CD14-positive monocyte (primary cell): Measurements from ENCODE around the gene CTDSPL2. TPM values are rescaled to one million over a fixed set of nuclear protein-coding genes. Genes with fewer than 3 reads are reported as not detected.
A peak's percentile ranks its signal among the peaks of the same experiment; 100 is the strongest.

ENCODE experiments used
- DNase-seq, 3 donors: peaks; one replicate each; pipeline ENCODE4 v3.0.0-alpha.2; 2011 to 2022
- H2AFZ ChIP-seq: 2 replicates; pipeline ENCODE4 v1.6.0; 2012; ENCODE audit warnings: mild to moderate bottlenecking, low read depth, low read length, inconsistent platforms; ENCODE audit not compliant: insufficient read depth, poor library complexity, severe bottlenecking
- H3K27ac ChIP-seq, 2 donors: 1 replicate in 1 of 2; 2 replicates in 1 of 2; pipeline ENCODE4 v1.5.1; 2012 to 2013; ENCODE audit warnings: low read length in 2 of 2, control low read depth in 1 of 2, inconsistent platforms in 1 of 2, low read depth in 1 of 2, mild to moderate bottlenecking in 1 of 2
- H3K27me3 ChIP-seq, 2 donors: one replicate each; pipeline versions ENCODE4 v1.6.0 to v1.6.1; 2011 to 2013; ENCODE audit warnings: low read length in 2 of 2; ENCODE audit not compliant: control insufficient read depth in 2 of 2, insufficient read depth in 2 of 2
- H3K36me3 ChIP-seq, 2 donors: replicated peaks in 1 of 2; 1 replicate in 1 of 2; 2 replicates in 1 of 2; pipeline versions ENCODE4 v1.5.1 to v1.6.1; 2012 to 2013; ENCODE audit warnings: low read length in 2 of 2, control low read depth in 1 of 2, inconsistent platforms in 1 of 2, mild to moderate bottlenecking in 1 of 2; ENCODE audit not compliant: insufficient read depth in 2 of 2, control insufficient read depth in 1 of 2
- H3K4me1 ChIP-seq, 2 donors: 1 replicate in 1 of 2; 2 replicates in 1 of 2; pipeline versions ENCODE4 v1.5.1 to v1.6.1; 2012 to 2013; ENCODE audit warnings: low read length in 2 of 2, control low read depth in 1 of 2, inconsistent platforms in 1 of 2, mild to moderate bottlenecking in 1 of 2, moderate library complexity in 1 of 2; ENCODE audit not compliant: insufficient read depth in 2 of 2, control insufficient read depth in 1 of 2
- H3K4me2 ChIP-seq: replicated peaks from 2 replicates; pipeline ENCODE3; 2012; ENCODE audit warnings: low read length, moderate library complexity, mild to moderate bottlenecking; ENCODE audit not compliant: poor library complexity, severe bottlenecking; ENCODE audit errors: extremely low read depth
- H3K4me3 ChIP-seq, 3 experiments: fragments of 200-600 bp in 1 of 3; sonication (generic) in 1 of 3; replicated peaks in 1 of 3; 1 replicate in 2 of 3; 2 replicates in 1 of 3; pipeline ENCODE4 v1.5.1; 2011 to 2013; ENCODE audit warnings: low read length in 3 of 3, mild to moderate bottlenecking in 3 of 3, control low read depth in 2 of 3, low read depth in 2 of 3, inconsistent platforms in 1 of 3, moderate library complexity in 1 of 3
- H3K79me2 ChIP-seq: 2 replicates; pipeline ENCODE4 v1.6.0; 2012; ENCODE audit warnings: mild to moderate bottlenecking, control low read depth, inconsistent platforms, low read length, moderate library complexity; ENCODE audit not compliant: insufficient read depth
- H3K9ac ChIP-seq: 2 replicates; pipeline ENCODE4 v1.6.0; 2017; ENCODE audit warnings: low read length, mild to moderate bottlenecking; ENCODE audit not compliant: insufficient read depth, poor library complexity, severe bottlenecking
- H3K9me3 ChIP-seq, 2 donors: replicated peaks in 1 of 2; 1 replicate in 1 of 2; 2 replicates in 1 of 2; pipeline versions ENCODE4 v1.5.1 to v1.6.1; 2012 to 2013; ENCODE audit warnings: low read length in 2 of 2, control low read depth in 1 of 2; ENCODE audit not compliant: control insufficient read depth in 1 of 2, insufficient read depth in 1 of 2
- H4K20me1 ChIP-seq: 2 replicates; pipeline ENCODE4 v1.6.0; 2012; ENCODE audit warnings: mild to moderate bottlenecking, low read length, control low read depth, moderate library complexity; ENCODE audit not compliant: insufficient read depth
- H3K27ac Mint-ChIP-seq, 7 donors: one replicate each; pipeline ENCODE4 v1.8.0; 2020; ENCODE audit warnings: mild to moderate bottlenecking in 7 of 7, mixed read lengths in 7 of 7, moderate library complexity in 6 of 7, inconsistent platforms in 2 of 7
- H3K27me3 Mint-ChIP-seq, 3 donors: one replicate each; pipeline ENCODE4 v1.8.0; 2021 to 2022; ENCODE audit warnings: low read depth in 3 of 3, mild to moderate bottlenecking in 3 of 3, mixed read lengths in 3 of 3, moderate library complexity in 3 of 3, inconsistent platforms in 1 of 3
- H3K36me3 Mint-ChIP-seq, 2 donors: one replicate each; pipeline ENCODE4 v1.8.0; 2020; ENCODE audit warnings: mixed read lengths in 2 of 2, inconsistent platforms in 1 of 2, mild to moderate bottlenecking in 1 of 2
- H3K4me1 Mint-ChIP-seq: one replicate; pipeline ENCODE4 v1.8.0; 2020; ENCODE audit warnings: mild to moderate bottlenecking, mixed read lengths
- H3K4me3 Mint-ChIP-seq, 2 donors: one replicate each; pipeline ENCODE4 v1.8.0; 2020; ENCODE audit warnings: mild to moderate bottlenecking in 2 of 2, mixed read lengths in 2 of 2, moderate library complexity in 1 of 2
- H3K9me3 Mint-ChIP-seq, 7 donors: one replicate each; pipeline ENCODE4 v1.8.0; 2020 to 2022; ENCODE audit warnings: mixed read lengths in 7 of 7, mild to moderate bottlenecking in 6 of 7, moderate library complexity in 6 of 7, inconsistent platforms in 2 of 7
- CTCF ChIP-seq: fragments of 200-600 bp; IDR thresholded peaks from one replicate; pipeline ENCODE4 v1.8.0; 2022; ENCODE audit warnings: antibody characterized with exemption, mild to moderate bottlenecking
- WGBS: methylation state at CpG from one replicate; pipeline ENCODE4 v1.1.5; 2013; ENCODE audit warnings: missing lambda C conversion rate; ENCODE audit not compliant: insufficient coverage; 5-methylcytosine and 5-hydroxymethylcytosine counted together
- intact Hi-C, 2 donors: fragments of 100-400 bp; cut with micrococcal nuclease; formaldehyde crosslinking; loops; one replicate each; pipeline versions ENCODE4 v1.15.0 to v1.15.1; 2023
- polyA plus RNA-seq, 3 donors: library from polyadenylated mRNA; depleted of rRNA in 1 of 3; unstranded in 2 of 3; stranded (reverse) in 1 of 3; fragments of 300-500 nt in 2 of 3; fragments of >200 nt in 1 of 3; fragmentation: Illumina TruSeq in 2 of 3; gene quantifications; 1 replicate in 2 of 3; 2 replicates in 1 of 3; pipeline ENCODE4 v1.2.3, GENCODE V29; 2012 to 2021

CTDSPL2 gene
- polyA plus RNA-seq, 3 donors = 18.1 to 31.4 (median 24.5) TPM

GRCh38 chr15:44489464-44489863 is 62.0 kb downstream of the CTDSPL2 start:
- Histone ChIP-seq H3K27me3 (no peaks in the 10 kb centered on the region), H2AFZ (no peak overlapping the region), H3K9me3 (no peaks in the 10 kb centered on the region), H3K9ac (no peak overlapping the region), H4K20me1 (no peaks in the 10 kb centered on the region), H3K4me3 (no peak overlapping the region), H3K27ac (no peak overlapping the region), H3K4me2 (no peak overlapping the region), H3K79me2 (peaks cover 4% of the 10 kb centered on the region), H3K36me3 (peaks cover 56 to 100% of the 10 kb centered on the region in 2 donors), H3K4me1 (no peaks in the 10 kb centered on the region)
- H3K27me3 Mint-ChIP-seq = no peaks in the 10 kb centered on the region
- no peaks in the 10 kb centered on the region for H3K4me1 Mint-ChIP-seq
- peaks cover 51 to 82% of the 10 kb centered on the region in 2 donors for H3K36me3 Mint-ChIP-seq
- H3K9me3 Mint-ChIP-seq = no peaks in the 10 kb centered on the region
- no peak for TF ChIP-seq CTCF
- intact Hi-C loops = no loop called here
- no peak overlapping the region for H3K4me3 Mint-ChIP-seq
- peak overlapping the region in 2 of 7 donors; percentile 8 to 36 for H3K27ac Mint-ChIP-seq
- 100% methylated on average over 1 of the region's 1 CpG for WGBS
- DNase-seq = peak in 1 of 3 donors; percentile 8

- no peaks in the 10 kb centered on the region for H3K4me1 Mint-ChIP-seq
- Histone ChIP-seq H4K20me1 (no peaks in the 10 kb centered on the region), H3K4me3 (no peak overlapping the region), H3K9ac (no peak overlapping the region), H3K27ac (no peak overlapping the region), H3K4me1 (no peaks in the 10 kb centered on the region), H3K27me3 (no peaks in the 10 kb centered on the region), H3K9me3 (no peaks in the 10 kb centered on the region), H2AFZ (no peak overlapping the region), H3K36me3 (peaks cover 62 to 97% of the 10 kb centered on the region in 2 donors), H3K4me2 (no peak overlapping the region), H3K79me2 (peaks cover 4% of the 10 kb centered on the region)
- no peak for DNase-seq
- no peak for TF ChIP-seq CTCF
- H3K36me3 Mint-ChIP-seq = peaks cover 51 to 88% of the 10 kb centered on the region in 2 donors
- H3K27me3 Mint-ChIP-seq = no peaks in the 10 kb centered on the region
- H3K9me3 Mint-ChIP-seq = no peaks in the 10 kb centered on the region
- 100% methylated on average over 1 of the region's 3 CpGs for WGBS
- H3K27ac Mint-ChIP-seq = no peak overlapping the region
- H3K4me3 Mint-ChIP-seq = no peak overlapping the region
- intact Hi-C loops = no loop called here
Observed at GRCh38 chr15:44490622-44491021, 63.2 kb downstream of the CTDSPL2 start.
